Mesenteric fat pad (tissue), 1 donor: Measurements from ENCODE around the gene KXD1. TPM values are rescaled to one million over a fixed set of nuclear protein-coding genes. Genes with fewer than 3 reads are reported as not detected.

Experiments
- DNase-seq: peaks from one replicate; pipeline ENCODE4 v3.0.0-alpha.2; 2020; ENCODE audit warnings: low spot score
- total RNA-seq: library from RNA; stranded (reverse); fragmentation: NEBNext Ultra II Directional; extraction: Animal tissue kit (Norgen Biotek cat#: 25700); gene quantifications from one replicate; pipeline ENCODE4 v1.2.1, GENCODE V29; 2021
- donor health status: DM: yes; HTN: yes; CAD: no.

The KXD1 gene
- total RNA-seq, 1 donor from 2014 or later: 90.9 TPM

DNA sequence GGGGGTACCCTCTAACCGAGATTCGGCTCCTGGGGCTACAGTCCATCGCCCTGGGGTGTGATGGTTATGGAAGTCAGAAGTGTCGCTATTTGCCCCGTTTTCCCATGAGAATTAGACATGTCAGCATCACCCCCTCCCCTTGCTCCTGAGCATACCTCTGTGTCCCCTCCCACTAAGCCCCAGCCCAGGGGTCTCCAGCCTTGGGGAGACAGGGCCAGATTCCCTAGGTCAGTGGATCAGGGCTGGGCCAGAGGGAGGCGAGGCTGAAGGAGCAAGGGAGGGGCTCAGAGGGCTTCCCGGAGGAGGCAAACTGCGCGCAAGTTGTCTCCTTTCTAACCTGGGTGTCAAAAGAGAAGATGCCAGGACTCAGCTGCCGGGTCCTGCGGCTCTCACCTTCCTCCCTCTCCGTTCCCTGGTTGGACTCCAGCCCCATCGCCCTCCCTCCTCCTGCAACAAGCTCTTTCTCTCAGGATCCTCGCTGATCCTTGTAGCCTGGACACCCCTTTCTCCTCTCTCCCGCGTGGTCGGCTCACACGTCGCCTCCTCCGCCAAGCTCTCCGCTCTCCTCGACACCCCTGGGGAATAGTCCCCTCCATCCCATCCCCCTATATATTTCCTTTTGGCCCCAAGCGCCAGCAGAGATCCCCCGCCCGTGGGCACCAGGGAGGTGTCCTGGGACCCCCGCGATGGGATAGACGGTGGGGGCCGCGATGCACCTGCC lies 54.5 kb downstream of the KXD1 start:
- no peak for DNase-seq

DNA sequence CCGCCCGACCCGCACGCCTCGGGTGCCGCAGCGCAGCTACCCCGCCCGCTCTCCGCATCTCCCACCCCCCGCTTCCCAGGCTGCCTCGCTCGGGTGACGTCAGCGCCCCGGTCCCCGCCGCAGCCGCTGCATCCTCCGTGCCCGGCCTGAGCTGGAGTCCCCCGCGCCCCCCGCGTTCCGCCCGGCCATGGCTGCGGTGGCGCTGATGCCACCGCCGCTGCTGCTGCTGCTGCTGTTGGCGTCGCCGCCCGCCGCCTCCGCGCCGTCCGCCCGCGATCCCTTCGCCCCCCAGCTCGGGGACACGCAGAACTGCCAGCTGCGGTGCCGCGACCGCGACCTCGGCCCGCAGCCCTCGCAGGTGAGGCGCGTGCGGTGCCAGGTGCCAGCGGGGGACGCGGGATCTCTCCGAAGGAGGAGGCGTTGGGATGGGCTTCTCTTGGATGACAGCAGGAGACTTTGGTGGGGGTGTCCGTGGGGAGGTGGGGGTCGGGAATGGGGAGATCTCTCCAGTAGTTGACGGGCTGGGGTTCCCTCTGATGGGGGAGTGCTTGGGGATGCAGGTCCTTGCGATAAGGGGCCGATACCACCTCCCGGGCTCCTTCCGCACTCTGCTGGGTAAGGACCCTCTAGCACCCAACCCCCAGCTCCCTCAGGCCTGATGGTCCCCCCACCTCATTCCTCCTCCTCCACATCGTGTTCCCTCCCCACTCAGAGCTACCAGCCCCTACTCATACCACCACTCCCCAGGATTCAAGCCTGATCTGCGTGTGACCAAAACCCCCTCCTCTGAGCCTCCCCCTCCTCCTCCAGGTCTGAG lies 55.3 kb downstream of the KXD1 start, which contains the start of gene TMEM59L:
Gene TMEM59L (plus strand): TSS at position 99 of the 817 bp plus-strand sequence. CDS start 89 bp downstream, at position 188.
- DNase-seq: no peak

DNA sequence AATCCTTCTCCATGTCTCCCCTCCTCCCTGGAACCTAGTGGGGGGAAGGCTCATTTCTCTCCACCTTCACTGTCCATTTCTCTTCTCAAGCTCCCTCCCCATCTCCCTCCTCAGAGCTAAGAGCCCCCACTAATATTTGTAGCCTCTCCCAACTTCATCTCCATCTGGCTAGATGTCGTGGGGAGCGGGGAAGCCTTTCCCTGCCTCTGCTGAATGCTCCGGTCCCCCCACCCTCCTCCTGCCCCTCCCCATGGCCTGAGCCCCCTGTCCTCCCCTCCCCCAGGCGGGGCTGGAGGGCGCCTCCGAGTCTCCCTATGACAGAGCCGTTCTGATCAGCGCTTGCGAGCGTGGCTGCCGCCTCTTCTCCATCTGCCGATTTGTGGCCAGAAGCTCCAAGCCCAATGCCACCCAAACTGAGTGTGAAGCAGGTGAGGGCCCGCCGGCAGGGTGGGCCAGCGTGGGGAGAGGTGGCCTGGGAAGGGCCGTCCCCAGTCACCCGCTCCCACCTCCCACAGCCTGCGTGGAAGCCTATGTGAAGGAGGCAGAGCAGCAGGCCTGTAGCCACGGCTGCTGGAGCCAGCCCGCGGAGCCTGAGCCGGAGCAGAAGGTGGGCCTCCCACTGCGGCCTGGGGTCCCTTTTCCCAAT lies 56.0 kb downstream of the KXD1 start:
- no peak for DNase-seq

DNA sequence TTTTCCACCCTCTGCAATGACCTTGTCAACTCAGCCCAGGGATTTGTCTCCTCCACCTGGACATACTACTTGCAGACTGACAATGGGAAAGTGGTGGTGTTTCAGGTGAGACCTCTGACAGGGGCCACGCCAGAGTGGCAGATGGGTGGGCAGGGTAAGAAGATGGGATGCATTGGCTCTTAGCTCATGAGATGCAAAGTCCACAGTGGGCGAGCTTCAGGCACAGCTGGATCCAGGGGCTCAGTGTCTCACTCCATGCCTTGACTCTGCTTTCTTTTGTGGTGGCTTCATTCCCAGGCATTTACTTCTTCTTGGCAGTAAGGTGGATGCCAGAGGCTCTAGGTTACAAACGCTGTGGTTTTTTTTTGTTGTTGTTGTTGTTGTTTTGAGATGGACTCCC lies 58.4 kb downstream of the KXD1 start:
- no peak for DNase-seq

DNA sequence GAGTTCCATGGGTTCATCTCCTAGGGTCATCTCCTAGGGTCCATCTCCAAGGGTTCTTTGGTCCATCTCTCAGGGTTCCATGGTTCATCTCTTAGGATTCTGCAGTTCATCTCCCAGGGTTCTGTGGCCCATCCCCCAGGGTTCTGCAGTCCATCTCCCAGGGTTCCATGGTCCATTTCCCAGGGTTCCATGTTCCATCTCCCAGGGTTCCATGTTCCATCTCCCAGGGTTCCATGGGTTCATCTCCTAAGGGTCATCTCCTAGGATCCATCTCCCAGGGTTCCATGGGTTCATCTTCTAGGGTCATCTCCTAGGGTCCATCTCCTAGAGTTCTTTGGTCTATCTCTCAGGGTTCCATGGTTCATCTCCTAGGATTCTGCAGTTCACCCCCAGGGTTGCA lies 59.9 kb downstream of the KXD1 start:
- DNase-seq: no peak

DNA sequence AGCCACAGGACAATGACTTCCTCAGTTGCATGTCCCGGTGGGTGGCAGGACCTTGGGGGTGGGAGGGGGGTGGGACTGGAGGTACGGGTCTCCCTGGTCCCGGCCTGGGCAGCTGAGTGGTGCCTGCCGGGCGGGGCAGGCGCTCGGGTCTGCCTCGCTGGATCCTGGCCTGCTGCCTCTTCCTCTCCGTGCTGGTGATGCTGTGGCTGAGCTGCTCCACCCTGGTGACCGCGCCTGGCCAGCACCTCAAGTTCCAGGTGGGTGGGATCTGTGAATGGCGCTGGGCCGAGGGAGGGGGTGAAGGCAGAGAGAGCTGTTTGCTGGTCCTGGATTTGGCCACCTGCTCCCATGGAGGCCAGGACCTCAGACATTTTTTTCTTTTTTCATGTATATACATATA lies 60.6 kb downstream of the KXD1 start:
- DNase-seq: no peak

Other genes starting within 250 kb of the KXD1 start
- 68.4 TPM for gene LSM4, start 234.8 kb upstream of the KXD1 start, total RNA-seq
- gene PGPEP1, start 217.3 kb upstream of the KXD1 start, total RNA-seq: 48.7 TPM
- 5.9 TPM for gene GDF15, start 171.7 kb upstream of the KXD1 start, total RNA-seq
- 19.3 TPM for gene LRRC25, start 160.2 kb upstream of the KXD1 start, total RNA-seq
- gene SSBP4, start 138.5 kb upstream of the KXD1 start, total RNA-seq: 63.3 TPM
- gene ISYNA1, start 119.7 kb upstream of the KXD1 start, total RNA-seq: 18.3 TPM
- 38.4 TPM for gene ELL, start 35.8 kb upstream of the KXD1 start, total RNA-seq
- gene FKBP8, start 14.3 kb upstream of the KXD1 start, total RNA-seq: 176 TPM
- gene UBA52, start 14.0 kb downstream of the KXD1 start, total RNA-seq: 959 TPM
- gene REX1BD, start 30.9 kb downstream of the KXD1 start, total RNA-seq: 52.7 TPM
- gene CRLF1, start 48.9 kb downstream of the KXD1 start, total RNA-seq: 30.7 TPM
- 2.0 TPM for gene TMEM59L, start 55.0 kb downstream of the KXD1 start, total RNA-seq
- 17.1 TPM for gene KLHL26, start 79.2 kb downstream of the KXD1 start, total RNA-seq
- gene CRTC1, start 125.8 kb downstream of the KXD1 start, total RNA-seq: 13.9 TPM
- gene COMP, start 233.4 kb downstream of the KXD1 start, total RNA-seq: 21.2 TPM